SU-DHL-6 (cell line): ENCODE data around the gene ARHGEF38.

Source experiments
- CTCF ChIP-seq: fragments of 200-600 bp; sonication (generic); IDR thresholded peaks from one replicate; pipeline ENCODE4 v1.5.1; 2017; ENCODE audit warnings: antibody characterized with exemption, mild to moderate bottlenecking, low read length, moderate library complexity; ENCODE audit not compliant: insufficient read depth, poor library complexity, severe bottlenecking
- EZH2phosphoT487 ChIP-seq: fragments of 200-600 bp; sonication (generic), shearing (Covaris generic); conservative IDR thresholded peaks from 2 replicates; pipeline ENCODE4 v1.6.1; 2018; ENCODE audit warnings: mild to moderate bottlenecking, antibody characterized with exemption, low read length, moderate library complexity, mixed read lengths

GRCh38 chr4:105661028-105661427, 108.6 kb downstream of the ARHGEF38 start:
- no peak for TF ChIP-seq CTCF
- TF ChIP-seq EZH2phosphoT487 = no peak
